Brain microvascular endothelial cell (primary cell): ENCODE measurements around the gene CEACAM8.
"Not testable (repeated sequence)": the region's sequence is repeated elsewhere in the genome, so short reads cannot be mapped to it uniquely, and the experiment has no call there.

Source experiments
- DNase-seq: peaks from one replicate; pipeline ENCODE4 v3.0.0-alpha.2; 2020
- H3K27ac ChIP-seq: fragments of 250-450 bp; sonication (Bioruptor Pico); 2 replicates; pipeline ENCODE4 v1.5.1; 2020; ENCODE audit warnings: mild to moderate bottlenecking, moderate library complexity
- H3K27me3 ChIP-seq: fragments of 250-450 bp; sonication (Bioruptor Pico); replicated peaks from 2 replicates; pipeline ENCODE4 v1.5.1; 2020; ENCODE audit warnings: mild to moderate bottlenecking
- H3K36me3 ChIP-seq: fragments of 250-450 bp; sonication (Bioruptor Pico); replicated peaks from 2 replicates; pipeline ENCODE4 v1.5.1; 2020; ENCODE audit warnings: mild to moderate bottlenecking
- H3K4me3 ChIP-seq: 2 replicates; pipeline ENCODE4 v1.5.1; 2011; ENCODE audit warnings: low read depth, mild to moderate bottlenecking, control low read depth, low read length, moderate library complexity
- CTCF ChIP-seq: IDR thresholded peaks from 2 replicates; pipeline ENCODE4 v1.5.1; 2011; ENCODE audit warnings: low read depth, mild to moderate bottlenecking, moderate library complexity, low read length, control low read depth, inconsistent platforms; ENCODE audit errors: missing control alignments
- in situ Hi-C: cut with HindIII; loops from 2 replicates; pipeline ENCODE4 v1.10.0; 2017; ENCODE audit warnings: low sequenced_read_pairs, low pct_ligation_motif_present

The CEACAM8 gene

DNA sequence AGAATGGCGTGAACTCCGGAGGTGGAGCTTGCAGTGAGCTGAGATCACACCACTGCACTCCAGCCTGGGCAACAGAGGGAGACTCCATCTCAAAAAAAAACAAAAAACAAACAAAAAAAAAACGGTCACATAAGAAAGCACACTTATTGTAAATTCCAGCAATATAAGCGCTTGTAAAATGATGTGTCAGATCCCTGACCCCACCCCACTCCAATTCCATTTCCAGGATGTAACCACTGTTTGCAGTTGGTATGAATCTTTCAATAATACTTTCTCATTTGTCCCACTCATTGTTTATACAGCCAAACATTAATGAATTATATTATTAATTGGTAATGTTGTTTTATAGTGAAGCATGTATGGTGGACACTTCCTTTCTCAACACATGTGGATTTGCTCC lies 50.6 kb downstream of the CEACAM8 start:
- no peak for DNase-seq
- H3K27ac ChIP-seq: no peak overlapping the region
- no peak for TF ChIP-seq CTCF
- H3K4me3 ChIP-seq: no peak overlapping the region
- no peaks in the 10 kb centered on the region for H3K27me3 ChIP-seq
- H3K36me3 ChIP-seq: no peaks in the 10 kb centered on the region
- in situ Hi-C loops: no loop called here

DNA sequence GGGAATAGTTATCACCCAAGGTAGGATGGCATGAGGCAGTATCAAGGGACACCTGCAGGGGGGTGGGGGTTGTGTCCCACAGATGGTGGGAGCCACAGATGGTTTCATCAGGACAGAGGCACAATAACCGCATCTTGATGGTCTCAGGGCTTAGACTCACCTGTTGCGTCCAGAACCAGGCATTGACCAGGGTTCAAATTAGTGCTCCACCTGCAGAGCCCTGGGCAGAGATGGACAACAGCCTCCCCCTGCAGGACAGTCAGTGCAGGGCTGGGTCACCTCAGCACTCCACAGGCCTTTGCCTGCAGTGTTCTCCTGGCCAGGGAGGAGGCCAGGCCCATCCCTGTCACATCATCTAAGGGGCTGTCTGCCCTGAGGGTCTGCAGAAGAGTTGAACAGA lies 51.9 kb downstream of the CEACAM8 start:
- no peaks in the 10 kb centered on the region for H3K27me3 ChIP-seq
- TF ChIP-seq CTCF: no peak
- in situ Hi-C loops: no loop called here
- H3K36me3 ChIP-seq: no peaks in the 10 kb centered on the region
- DNase-seq: no peak
- H3K4me3 ChIP-seq: no peak overlapping the region
- H3K27ac ChIP-seq: no peak overlapping the region

- Histone ChIP-seq H3K36me3 (no peaks in the 10 kb centered on the region), H3K27ac (no peak overlapping the region), H3K4me3 (no peak overlapping the region), H3K27me3 (peaks cover 9% of the 10 kb centered on the region)
- DNase-seq: no peak
- TF ChIP-seq CTCF: no peak
- in situ Hi-C loops: no loop called here
These were observed 54.6 kb downstream of the CEACAM8 start for GRCh38 chr19:42540071-42540553.

DNA sequence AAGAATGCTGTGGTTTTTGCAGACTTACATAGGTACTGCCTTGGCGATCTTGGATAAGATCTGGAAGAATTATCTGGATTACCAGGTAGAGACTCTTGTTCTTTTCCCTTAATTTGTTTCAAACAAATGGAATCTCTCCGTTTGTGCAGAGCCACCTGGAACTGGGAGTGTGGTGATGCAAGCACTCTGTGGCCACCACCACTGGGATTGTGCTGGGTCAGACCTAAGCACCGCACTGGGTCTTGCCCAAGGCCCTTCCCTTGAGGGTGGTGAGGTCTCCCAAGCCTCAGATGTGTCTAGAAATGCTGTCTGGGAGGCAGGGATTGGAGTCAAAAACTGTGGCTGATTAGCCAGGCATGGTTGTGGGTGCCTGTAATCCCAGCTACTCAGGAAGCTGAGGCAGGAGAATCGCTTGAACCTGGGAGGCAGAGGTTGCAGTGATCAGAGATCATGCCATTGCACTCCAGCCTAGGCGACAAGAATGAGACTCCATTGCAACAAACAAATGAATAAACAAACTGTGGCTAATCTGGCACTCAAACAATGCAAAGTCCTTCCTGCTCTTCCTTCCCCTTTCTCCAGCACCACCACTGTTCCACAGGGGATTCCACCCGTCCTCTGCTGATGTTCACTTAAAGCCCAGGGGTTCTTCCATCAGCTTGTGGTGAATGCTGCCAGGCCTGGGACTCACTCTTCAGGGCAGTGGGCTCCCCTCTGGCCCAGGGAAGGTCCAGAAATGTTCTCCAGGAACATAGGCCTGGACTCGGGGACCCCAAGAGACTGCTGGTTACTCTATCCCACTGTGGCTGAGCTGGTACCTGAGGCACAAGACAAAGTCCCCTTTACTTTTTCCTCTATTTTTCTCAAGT lies 55.6 kb downstream of the CEACAM8 start:
- in situ Hi-C loops: no loop called here

DNA sequence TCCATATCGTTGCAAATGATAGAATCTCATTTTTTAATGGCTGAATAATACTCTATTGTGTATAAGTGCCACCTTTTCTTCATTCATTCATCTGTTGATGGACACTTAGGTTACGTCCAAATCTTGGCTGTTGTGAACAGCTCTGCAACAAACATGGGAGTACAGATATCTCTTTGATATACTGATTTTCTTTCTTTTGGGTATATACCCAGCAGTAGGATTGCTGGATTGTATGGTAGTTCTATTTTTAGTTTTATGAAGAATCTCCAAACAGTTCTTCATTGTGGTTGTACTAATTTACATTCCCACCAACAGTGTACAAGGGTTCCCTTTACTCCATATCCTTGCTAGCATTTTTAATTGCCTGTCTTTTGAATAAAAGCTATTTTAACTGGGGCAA lies 59.4 kb downstream of the CEACAM8 start:
- H3K27ac ChIP-seq, H3K36me3 ChIP-seq, H3K4me3 ChIP-seq, in situ Hi-C loops, DNase-seq: not testable (repeated sequence)
- peaks cover 12% of the 10 kb centered on the region for H3K27me3 ChIP-seq

More for the DNA sequence above, 55.6 kb downstream of the CEACAM8 start:
- Histone ChIP-seq H3K27ac (no peak overlapping the region), H3K27me3 (peaks cover 12% of the 10 kb centered on the region), H3K4me3 (no peak overlapping the region), H3K36me3 (no peaks in the 10 kb centered on the region)
- TF ChIP-seq CTCF: no peak
- DNase-seq: no peak

GRCh38 chr19:42534391-42534790 lies 60.3 kb downstream of the CEACAM8 start:
- TF ChIP-seq CTCF: no peak
- no peak overlapping the region for H3K4me3 ChIP-seq

More at GRCh38 chr19:42534391-42534790, 60.3 kb downstream of the CEACAM8 start:
- Histone ChIP-seq H3K36me3 (no peaks in the 10 kb centered on the region), H3K27me3 (peaks cover 12% of the 10 kb centered on the region), H3K27ac (no peak overlapping the region)
- in situ Hi-C loops: no loop called here
- no peak for DNase-seq
